ENCODE data around the gene NPR3. TPM values are rescaled to one million over a fixed set of nuclear protein-coding genes. Genes with fewer than 3 reads are reported as not detected.

NPR3 gene
- total RNA-seq, 1 experiment from 2014 or later: not detected

- DNase-seq (ENCODE audit: low spot score): no peak
- in situ Hi-C loops (cut with HindIII; ENCODE audit: low sequenced_read_pairs): no loop called here
Observed at GRCh38 chr5:32711362-32711680, 200 bp downstream of the NPR3 start.

- in situ Hi-C loops (cut with HindIII; ENCODE audit: low sequenced_read_pairs): no loop called here
- no peak for DNase-seq (ENCODE audit: low spot score)
Observed at GRCh38 chr5:32711681-32712480, 760 bp downstream of the NPR3 start.

- in situ Hi-C loops (cut with HindIII; ENCODE audit: low sequenced_read_pairs): no loop called here
Observed at GRCh38 chr5:32712481-32713360, 1.6 kb downstream of the NPR3 start.

GRCh38 chr5:32713361-32713769, 2.2 kb downstream of the NPR3 start:
- DNase-seq (ENCODE audit: low spot score): no peak

More at GRCh38 chr5:32712481-32713360, 1.6 kb downstream of the NPR3 start:
- DNase-seq (ENCODE audit: low spot score): no peak

GRCh38 chr5:32713770-32714381, 2.8 kb downstream of the NPR3 start:
- in situ Hi-C loops (cut with HindIII; ENCODE audit: low sequenced_read_pairs): no loop called here
- DNase-seq (ENCODE audit: low spot score): no peak

More at GRCh38 chr5:32713361-32713769, 2.2 kb downstream of the NPR3 start:
- in situ Hi-C loops (cut with HindIII; ENCODE audit: low sequenced_read_pairs): no loop called here

GRCh38 chr5:32714836-32715235, 3.7 kb downstream of the NPR3 start:
- in situ Hi-C loops (cut with HindIII; ENCODE audit: low sequenced_read_pairs): no loop called here

GRCh38 chr5:32720300-32720699, 9.2 kb downstream of the NPR3 start:
- in situ Hi-C loops (cut with HindIII; ENCODE audit: low sequenced_read_pairs): no loop called here
- DNase-seq (ENCODE audit: low spot score): no peak

More at GRCh38 chr5:32714836-32715235, 3.7 kb downstream of the NPR3 start:
- DNase-seq (ENCODE audit: low spot score): no peak

- in situ Hi-C loops (cut with HindIII; ENCODE audit: low sequenced_read_pairs): no loop called here
Observed at GRCh38 chr5:32721626-32722025, 10.5 kb downstream of the NPR3 start.

GRCh38 chr5:32722957-32723356, 11.8 kb downstream of the NPR3 start:
- in situ Hi-C loops (cut with HindIII; ENCODE audit: low sequenced_read_pairs): no loop called here
- no peak for DNase-seq (ENCODE audit: low spot score)

More at GRCh38 chr5:32721626-32722025, 10.5 kb downstream of the NPR3 start:
- no peak for DNase-seq (ENCODE audit: low spot score)

- in situ Hi-C loops (cut with HindIII; ENCODE audit: low sequenced_read_pairs): no loop called here
- no peak for DNase-seq (ENCODE audit: low spot score)
Observed at GRCh38 chr5:32724526-32724925, 13.4 kb downstream of the NPR3 start.

- in situ Hi-C loops (cut with HindIII; ENCODE audit: low sequenced_read_pairs): no loop called here
- no peak for DNase-seq (ENCODE audit: low spot score)
Observed at GRCh38 chr5:32726086-32726557, 15.0 kb downstream of the NPR3 start.

- in situ Hi-C loops (cut with HindIII; ENCODE audit: low sequenced_read_pairs): no loop called here
- no peak for DNase-seq (ENCODE audit: low spot score)
Observed at GRCh38 chr5:32729651-32730050, 18.5 kb downstream of the NPR3 start.

- no peak for DNase-seq (ENCODE audit: low spot score)
- in situ Hi-C loops (cut with HindIII; ENCODE audit: low sequenced_read_pairs): no loop called here
Observed at GRCh38 chr5:32733590-32734340, 22.6 kb downstream of the NPR3 start.

- no peak for DNase-seq (ENCODE audit: low spot score)
Observed at GRCh38 chr5:32734827-32735378, 23.8 kb downstream of the NPR3 start.

GRCh38 chr5:32735512-32735911, 24.4 kb downstream of the NPR3 start:
- in situ Hi-C loops (cut with HindIII; ENCODE audit: low sequenced_read_pairs): no loop called here
- no peak for DNase-seq (ENCODE audit: low spot score)

More at GRCh38 chr5:32734827-32735378, 23.8 kb downstream of the NPR3 start:
- in situ Hi-C loops (cut with HindIII; ENCODE audit: low sequenced_read_pairs): no loop called here

GRCh38 chr5:32736842-32737241, 25.7 kb downstream of the NPR3 start:
- in situ Hi-C loops (cut with HindIII; ENCODE audit: low sequenced_read_pairs): no loop called here

GRCh38 chr5:32740651-32741050, 29.5 kb downstream of the NPR3 start:
- in situ Hi-C loops (cut with HindIII; ENCODE audit: low sequenced_read_pairs): no loop called here
- DNase-seq (ENCODE audit: low spot score): no peak

More at GRCh38 chr5:32736842-32737241, 25.7 kb downstream of the NPR3 start:
- DNase-seq (ENCODE audit: low spot score): no peak

GRCh38 chr5:32745317-32745716, 34.2 kb downstream of the NPR3 start:
- DNase-seq (ENCODE audit: low spot score): no peak
- in situ Hi-C loops (cut with HindIII; ENCODE audit: low sequenced_read_pairs): no loop called here

GRCh38 chr5:32752411-32752810, 41.3 kb downstream of the NPR3 start:
- DNase-seq (ENCODE audit: low spot score): no peak
- in situ Hi-C loops (cut with HindIII; ENCODE audit: low sequenced_read_pairs): no loop called here

Data from G401 (cell line).